HEK293T (cell line): ENCODE data around the gene ASB2.

ENCODE experiments used
- ARNT ChIP-seq: fragments of 450-650 bp; IDR thresholded peaks from 2 replicates; pipeline ENCODE4 v1.6.1; 2017; ENCODE audit warnings: mild to moderate bottlenecking
- BHLHE40 ChIP-seq: fragments of 450-650 bp; IDR thresholded peaks from 2 replicates; pipeline ENCODE4 v1.6.1; 2016; ENCODE audit warnings: mild to moderate bottlenecking, moderate library complexity, borderline replicate concordance
- ELF4 ChIP-seq: fragments of 450-650 bp; IDR thresholded peaks from 2 replicates; pipeline ENCODE4 v1.6.1; 2017; ENCODE audit warnings: antibody characterized with exemption
- FOXK2 ChIP-seq: fragments of 450-650 bp; IDR thresholded peaks from 2 replicates; pipeline ENCODE4 v1.6.1; 2016; ENCODE audit warnings: mild to moderate bottlenecking
- FOXM1 ChIP-seq: fragments of 450-650 bp; IDR thresholded peaks from 2 replicates; pipeline ENCODE4 v1.6.1; 2017; ENCODE audit warnings: mild to moderate bottlenecking, borderline replicate concordance
- HDGF ChIP-seq: fragments of 450-650 bp; IDR thresholded peaks from 2 replicates; pipeline ENCODE4 v1.6.1; 2017; ENCODE audit warnings: antibody characterized with exemption, borderline replicate concordance
- L3MBTL2 ChIP-seq: fragments of 450-650 bp; conservative IDR thresholded peaks from 2 replicates; pipeline ENCODE4 v1.6.1; 2016; ENCODE audit warnings: mild to moderate bottlenecking
- LEF1 ChIP-seq: fragments of 450-650 bp; IDR thresholded peaks from 2 replicates; pipeline ENCODE4 v1.6.1; 2017; ENCODE audit warnings: mild to moderate bottlenecking, borderline replicate concordance
- NFRKB ChIP-seq: fragments of 450-650 bp; IDR thresholded peaks from 2 replicates; pipeline ENCODE4 v1.6.1; 2016; ENCODE audit warnings: mild to moderate bottlenecking, moderate library complexity
- PKNOX1 ChIP-seq: fragments of 450-650 bp; IDR thresholded peaks from 2 replicates; pipeline ENCODE4 v1.6.1; 2016
- SP1 ChIP-seq: fragments of 450-650 bp; IDR thresholded peaks from 2 replicates; pipeline ENCODE4 v1.6.1; 2017
- SUZ12 ChIP-seq: fragments of 450-650 bp; IDR thresholded peaks from 2 replicates; pipeline ENCODE4 v1.6.1; 2016; ENCODE audit warnings: mild to moderate bottlenecking
- TARDBP ChIP-seq: fragments of 450-650 bp; IDR thresholded peaks from 2 replicates; pipeline ENCODE4 v1.6.1; 2016

GRCh38 chr14:93954900-93955849 lies 21.2 kb downstream of the ASB2 start:
- no peak for TF ChIP-seq LEF1
- no peak for TF ChIP-seq TARDBP
- no peak for TF ChIP-seq SUZ12
- TF ChIP-seq FOXM1, result no peak
- no peak for TF ChIP-seq ELF4
- no peak for TF ChIP-seq HDGF
- no peak for TF ChIP-seq NFRKB
- TF ChIP-seq FOXK2, result no peak
- TF ChIP-seq ARNT, result no peak
- TF ChIP-seq SP1, result no peak
- no peak for TF ChIP-seq L3MBTL2
- TF ChIP-seq BHLHE40, result no peak
- no peak for TF ChIP-seq PKNOX1
